MM.1S (cell line): ENCODE results near the gene CCDC63.

Source experiments
- DNase-seq: peaks from one replicate; pipeline ENCODE4 v3.0.0-alpha.2; 2015
- H2AFZ ChIP-seq: fragments of 300-600 bp; sonication (generic); 2 replicates; pipeline ENCODE4 v1.6.0; 2016; ENCODE audit warnings: antibody characterized with exemption, low read length
- H3F3A ChIP-seq: fragments of 300-600 bp; sonication (generic); 2 replicates; pipeline ENCODE4 v1.6.1; 2016; ENCODE audit warnings: mild to moderate bottlenecking, antibody characterized with exemption, low read length, moderate library complexity, mixed read lengths; ENCODE audit not compliant: insufficient read depth
- H3K27ac ChIP-seq: fragments of 300-600 bp; sonication (generic); 2 replicates; pipeline ENCODE4 v1.5.1; 2016; ENCODE audit warnings: mild to moderate bottlenecking, low read length
- H3K27me3 ChIP-seq: fragments of 300-600 bp; sonication (generic); replicated peaks from 2 replicates; pipeline ENCODE4 v1.6.0; 2016; ENCODE audit warnings: low read length; ENCODE audit not compliant: insufficient read depth
- H3K36me3 ChIP-seq: fragments of 300-600 bp; sonication (generic); replicated peaks from 2 replicates; pipeline ENCODE4 v1.6.1; 2016; ENCODE audit warnings: mild to moderate bottlenecking, low read length, mixed read lengths; ENCODE audit not compliant: insufficient read depth
- H3K4me1 ChIP-seq: fragments of 300-600 bp; sonication (generic); 2 replicates; pipeline ENCODE4 v1.6.1; 2016; ENCODE audit warnings: low read length, mixed read lengths
- H3K4me2 ChIP-seq: fragments of 300-600 bp; sonication (generic); 2 replicates; pipeline ENCODE4 v1.6.0; 2016; ENCODE audit warnings: low read depth, low read length
- H3K4me3 ChIP-seq: fragments of 300-600 bp; sonication (generic); 2 replicates; pipeline ENCODE4 v1.5.1; 2016; ENCODE audit warnings: low read length, mixed read lengths
- H3K79me2 ChIP-seq: fragments of 300-600 bp; sonication (generic); 2 replicates; pipeline ENCODE4 v1.6.1; 2016; ENCODE audit warnings: mixed run types, low read length, mixed read lengths
- H3K9ac ChIP-seq: fragments of 300-600 bp; sonication (generic); 2 replicates; pipeline ENCODE4 v1.6.1; 2016; ENCODE audit warnings: low read length, mixed read lengths
- H3K9me2 ChIP-seq: fragments of 300-600 bp; sonication (generic); replicated peaks from 2 replicates; pipeline ENCODE4 v1.6.1; 2016; ENCODE audit warnings: mild to moderate bottlenecking, low read length, mixed read lengths; ENCODE audit not compliant: insufficient read depth
- H3K9me3 ChIP-seq: fragments of 300-600 bp; sonication (generic); replicated peaks from 2 replicates; pipeline ENCODE4 v1.6.1; 2016; ENCODE audit warnings: mild to moderate bottlenecking, low read length, mixed read lengths; ENCODE audit not compliant: insufficient read depth
- H4K20me1 ChIP-seq: fragments of 300-600 bp; sonication (generic); 2 replicates; pipeline ENCODE4 v1.6.1; 2016; ENCODE audit warnings: mild to moderate bottlenecking, low read length, moderate library complexity, mixed read lengths; ENCODE audit not compliant: insufficient read depth
- EZH2 ChIP-seq: fragments of 300-600 bp; sonication (generic); optimal IDR thresholded peaks from 2 replicates; pipeline ENCODE3; 2017; ENCODE audit warnings: low read depth, mild to moderate bottlenecking, antibody characterized with exemption, low read length, mixed read lengths
- EZH2phosphoT487 ChIP-seq: fragments of 300-600 bp; sonication (generic); IDR thresholded peaks from 2 replicates; pipeline ENCODE4 v1.6.1; 2018; ENCODE audit warnings: antibody characterized with exemption, low read length
- TF ChIP-seq, protein P1 (sequence below): fragments of 300-600 bp; sonication (generic); IDR thresholded peaks from 2 replicates; pipeline ENCODE4 v1.5.1; 2016; ENCODE audit warnings: antibody characterized with exemption, low read length, mixed read lengths

Gene CCDC63

DNA sequence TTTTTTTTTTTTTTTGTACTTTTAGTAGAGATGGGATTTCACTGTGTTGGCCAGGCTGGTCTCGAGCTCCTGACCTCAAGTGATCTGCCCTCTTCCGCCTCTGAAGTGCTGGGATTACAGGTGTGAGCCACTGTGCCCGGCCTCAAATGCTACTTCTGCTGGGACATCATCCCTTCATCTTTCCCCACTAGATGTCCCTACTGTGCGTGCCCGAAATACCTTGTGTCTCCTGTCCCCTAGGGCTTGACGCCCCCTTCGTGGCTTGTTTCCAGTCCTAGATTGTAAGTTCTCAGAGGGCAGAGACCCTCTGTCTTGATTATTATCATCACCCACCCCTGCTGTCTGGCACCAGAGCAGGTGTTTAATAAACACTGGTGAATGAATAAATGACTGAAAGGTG, 14.9 kb downstream of the CCDC63 start:
- no peak overlapping the region for H3K4me3 ChIP-seq
- no peak overlapping the region for H3K4me2 ChIP-seq
- H2AFZ ChIP-seq, result no peak overlapping the region
- DNase-seq, result no peak
- no peak overlapping the region for H3K27ac ChIP-seq
- no peak overlapping the region for H3K9ac ChIP-seq
- no peaks in the 10 kb centered on the region for H3K9me2 ChIP-seq
- H3K27me3 ChIP-seq, result no peaks in the 10 kb centered on the region
- no peaks in the 10 kb centered on the region for H3K79me2 ChIP-seq
- no peaks in the 10 kb centered on the region for H3K36me3 ChIP-seq
- TF ChIP-seq, protein P1, sequence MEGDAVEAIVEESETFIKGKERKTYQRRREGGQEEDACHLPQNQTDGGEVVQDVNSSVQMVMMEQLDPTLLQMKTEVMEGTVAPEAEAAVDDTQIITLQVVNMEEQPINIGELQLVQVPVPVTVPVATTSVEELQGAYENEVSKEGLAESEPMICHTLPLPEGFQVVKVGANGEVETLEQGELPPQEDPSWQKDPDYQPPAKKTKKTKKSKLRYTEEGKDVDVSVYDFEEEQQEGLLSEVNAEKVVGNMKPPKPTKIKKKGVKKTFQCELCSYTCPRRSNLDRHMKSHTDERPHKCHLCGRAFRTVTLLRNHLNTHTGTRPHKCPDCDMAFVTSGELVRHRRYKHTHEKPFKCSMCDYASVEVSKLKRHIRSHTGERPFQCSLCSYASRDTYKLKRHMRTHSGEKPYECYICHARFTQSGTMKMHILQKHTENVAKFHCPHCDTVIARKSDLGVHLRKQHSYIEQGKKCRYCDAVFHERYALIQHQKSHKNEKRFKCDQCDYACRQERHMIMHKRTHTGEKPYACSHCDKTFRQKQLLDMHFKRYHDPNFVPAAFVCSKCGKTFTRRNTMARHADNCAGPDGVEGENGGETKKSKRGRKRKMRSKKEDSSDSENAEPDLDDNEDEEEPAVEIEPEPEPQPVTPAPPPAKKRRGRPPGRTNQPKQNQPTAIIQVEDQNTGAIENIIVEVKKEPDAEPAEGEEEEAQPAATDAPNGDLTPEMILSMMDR, result no peak
- TF ChIP-seq EZH2, result no peak
- TF ChIP-seq EZH2phosphoT487, result no peak
- no peaks in the 10 kb centered on the region for H3K4me1 ChIP-seq
- no peaks in the 10 kb centered on the region for H3F3A ChIP-seq
- H3K9me3 ChIP-seq, result no peaks in the 10 kb centered on the region
- no peaks in the 10 kb centered on the region for H4K20me1 ChIP-seq

DNA sequence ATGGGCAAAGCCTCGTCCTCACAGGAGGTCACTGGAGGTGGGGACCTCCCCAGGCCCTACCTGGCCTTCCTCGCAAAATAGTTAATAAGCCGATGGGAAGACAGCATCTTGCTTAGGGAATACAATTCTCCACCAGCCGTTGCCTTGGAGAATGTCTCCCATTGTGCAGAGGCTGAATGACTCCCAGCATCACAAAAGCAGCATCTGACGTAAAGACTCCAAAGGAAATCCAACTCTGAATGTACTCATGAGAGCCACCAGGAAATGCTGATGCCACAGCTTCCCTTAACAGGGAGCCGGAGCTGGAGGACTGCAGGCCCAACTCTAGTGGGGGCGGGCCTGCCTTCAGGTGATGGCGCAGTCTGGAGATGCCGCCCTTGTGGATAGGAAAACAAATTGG, 15.5 kb downstream of the CCDC63 start:
- Histone ChIP-seq H3K9me2 (no peaks in the 10 kb centered on the region), H4K20me1 (no peaks in the 10 kb centered on the region), H3F3A (no peaks in the 10 kb centered on the region), H3K9ac (no peak overlapping the region), H3K79me2 (no peaks in the 10 kb centered on the region), H3K4me3 (no peak overlapping the region), H3K27me3 (no peaks in the 10 kb centered on the region), H3K27ac (no peak overlapping the region), H3K4me1 (no peaks in the 10 kb centered on the region), H3K36me3 (no peaks in the 10 kb centered on the region), H3K9me3 (no peaks in the 10 kb centered on the region), H2AFZ (no peak overlapping the region), H3K4me2 (no peak overlapping the region)
- TF ChIP-seq EZH2, result no peak
- no peak for TF ChIP-seq EZH2phosphoT487
- TF ChIP-seq, protein P1, result no peak
- no peak for DNase-seq

DNA sequence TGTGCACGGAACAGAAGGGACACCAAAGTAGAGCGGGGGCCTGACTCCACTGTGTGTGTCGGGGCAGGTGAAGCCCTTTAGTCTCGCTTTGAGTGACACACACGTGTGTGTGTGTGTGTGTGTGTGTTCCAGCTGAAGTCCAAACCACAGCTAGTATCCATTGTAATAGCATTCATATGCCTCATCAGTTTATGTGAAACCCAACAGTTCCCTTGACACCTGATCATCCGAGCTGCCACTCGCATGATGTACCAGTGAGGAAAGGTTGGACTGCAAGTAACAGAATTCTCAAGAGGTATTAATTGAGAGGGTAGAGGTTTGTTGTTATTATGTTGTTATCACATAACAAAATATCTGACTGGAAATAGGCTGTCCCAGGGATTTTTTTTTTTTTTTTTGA, 16.4 kb downstream of the CCDC63 start:
- no peak overlapping the region for H3K4me2 ChIP-seq
- no peaks in the 10 kb centered on the region for H3K9me2 ChIP-seq
- no peak overlapping the region for H3K9ac ChIP-seq
- no peak for TF ChIP-seq EZH2phosphoT487
- TF ChIP-seq, protein P1, result no peak
- no peak for TF ChIP-seq EZH2
- no peaks in the 10 kb centered on the region for H3K27me3 ChIP-seq
- no peak overlapping the region for H2AFZ ChIP-seq
- H3K4me3 ChIP-seq, result no peak overlapping the region
- no peaks in the 10 kb centered on the region for H3K9me3 ChIP-seq
- DNase-seq, result no peak
- H3K79me2 ChIP-seq, result no peaks in the 10 kb centered on the region
- H4K20me1 ChIP-seq, result no peaks in the 10 kb centered on the region
- H3F3A ChIP-seq, result no peaks in the 10 kb centered on the region
- no peak overlapping the region for H3K27ac ChIP-seq
- H3K36me3 ChIP-seq, result no peaks in the 10 kb centered on the region
- no peaks in the 10 kb centered on the region for H3K4me1 ChIP-seq
